ENCODE results near the gene ANKRD62. TPM values are rescaled to one million over a fixed set of nuclear protein-coding genes. Genes with fewer than 3 reads are reported as not detected.

Gene ANKRD62
- total and polyA plus RNA-seq, 2 of the 4 experiments (the other 2 are of a cell fraction), result not detected

- no peak for TF ChIP-seq MAFK (IDR thresholded peaks at IDR 0.05; ENCODE audit: low read depth, low read length)
Measured at GRCh38 chr18:12053289-12053688, 40.4 kb upstream of the ANKRD62 start (continued).

- WGBS, 2 experiments (ENCODE audit: extremely low coverage in 2 of 2, insufficient read length in 1 of 2), result 10% methylated on average over 2 of the region's 14 CpGs; no CpG with 5 or more reads in 1 of the 2 experiments
- H3K27me3 ChIP-seq (ENCODE audit: control insufficient read depth, insufficient read depth, low read length), result no peaks in the 10 kb centered on the region
- BruUV-seq (replicated peaks), result no TSS peak
- peak overlapping the region; percentile 7; the same call in 1 of the 2 replicates for H4K5ac ChIP-seq (ENCODE audit: low read depth, low read length)
- H3K9me3 ChIP-seq (ENCODE audit: control insufficient read depth, insufficient read depth, low read length), result no peaks in the 10 kb centered on the region
- no peak overlapping the region for H2BK20ac ChIP-seq (ENCODE audit: low read depth, low read length)
- no peaks in the 10 kb centered on the region for H3K9me1 ChIP-seq (ENCODE audit: insufficient read depth, low read length)
- H2BK5ac ChIP-seq (ENCODE audit: low read depth, low read length, poor library complexity, severe bottlenecking), result no peak overlapping the region
- H3K27ac ChIP-seq (ENCODE audit: insufficient read depth, low read length), result no peak overlapping the region
- no peak overlapping the region for H2AK9ac ChIP-seq (replicated peaks; ENCODE audit: low read depth, low read length, poor library complexity)
- DNase-seq, result no peak
- no peak overlapping the region for H3K14ac ChIP-seq (replicated peaks; ENCODE audit: low read depth, low read length)
- dilution Hi-C loops (cut with HindIII; ENCODE audit: low sequenced_read_pairs, unreplicated experiment) (no loop called here), intact Hi-C loops (cut with micrococcal nuclease) (no loop called here), in situ Hi-C loops (cut with MboI; ENCODE audit: low sequenced_read_pairs) (no loop called here)
- H2BK15ac ChIP-seq (ENCODE audit: low read depth, low read length), result no peak overlapping the region
- H3K36me3 ChIP-seq (ENCODE audit: control insufficient read depth, insufficient read depth, low read length), result no peaks in the 10 kb centered on the region
- no peak overlapping the region for H3K23ac ChIP-seq (ENCODE audit: low read depth, low read length)
- H3K4me2 ChIP-seq (ENCODE audit: low read depth, low read length), result no peak overlapping the region; the same call in 1 of the 2 replicates
- no peak overlapping the region for H3K56ac ChIP-seq (ENCODE audit: extremely low read depth, insufficient read depth, low read length)
- no peak overlapping the region for H4K91ac ChIP-seq (ENCODE audit: insufficient read depth, low read depth, low read length)
- TF ChIP-seq RFX5 (IDR thresholded peaks at IDR 0.05; ENCODE audit: low read depth, low read length) (no peak), CEBPB (IDR thresholded peaks at IDR 0.05; ENCODE audit: low read depth, low read length) (no peak), FOS (IDR thresholded peaks at IDR 0.05; ENCODE audit: low read depth, low read length) (no peak), MXI1 (IDR thresholded peaks at IDR 0.05; ENCODE audit: borderline replicate concordance, low read depth, low read length) (no peak), BHLHE40 (IDR thresholded peaks at IDR 0.05; ENCODE audit: low read depth, low read length) (no peak), SMC3 (IDR thresholded peaks at IDR 0.05; ENCODE audit: low read depth, low read length) (no peak), CHD1 (IDR thresholded peaks at IDR 0.05; ENCODE audit: low read depth, low read length) (no peak), MAFK (IDR thresholded peaks at IDR 0.05; ENCODE audit: low read depth, low read length) (no peak), MAZ (IDR thresholded peaks at IDR 0.05; ENCODE audit: borderline replicate concordance, low read depth, low read length) (no peak), NFE2L2 (IDR thresholded peaks at IDR 0.05; ENCODE audit: low read depth, low read length) (no peak)
- H2AK5ac ChIP-seq (ENCODE audit: low read depth, low read length), result no peak overlapping the region
- H4K8ac ChIP-seq (ENCODE audit: low read depth in 2 of 2, low read length in 2 of 2), result no peak overlapping the region
- POLR2A ChIA-PET (ENCODE audit: unreplicated experiment), result no interaction called here
- H4K20me1 ChIP-seq (ENCODE audit: insufficient read depth, low read length), result no peaks in the 10 kb centered on the region
- CTCF ChIA-PET, result no interaction called here
- no peak overlapping the region for H2AFZ ChIP-seq (replicated peaks; ENCODE audit: low read length, poor library complexity)
- no peak overlapping the region for H2BK120ac ChIP-seq (ENCODE audit: low read depth, low read length)
- no peak for ATAC-seq (ENCODE audit: low read depth)
- H3K18ac ChIP-seq (ENCODE audit: low read depth, low read length), result no peak overlapping the region
- H3K4me1 ChIP-seq (ENCODE audit: control insufficient read depth, insufficient read depth, low read length), result peaks cover 2% of the 10 kb centered on the region; the same call in 1 of the 2 replicates
- no peak overlapping the region for H3K4ac ChIP-seq (ENCODE audit: low read depth, low read length)
- H3K79me1 ChIP-seq (ENCODE audit: low read depth in 1 of 2, low read length in 2 of 2), result no peaks in the 10 kb centered on the region
- no peak overlapping the region for H3K9ac ChIP-seq (ENCODE audit: low read depth, low read length)
- H3K4me3 ChIP-seq (ENCODE audit: insufficient read depth, low read depth, low read length), result no peak overlapping the region
Measured at GRCh38 chr18:12056034-12056883, 37.4 kb upstream of the ANKRD62 start.

All from IMR-90 (cell line).